ENCODE results near the gene MOSPD3. TPM values are rescaled to one million over a fixed set of nuclear protein-coding genes. Genes with fewer than 3 reads are reported as not detected.

Gene MOSPD3
- total and polyA plus RNA-seq, 2 of the 13 experiments (the other 11 are each of a cell fraction or from before 2014, with no cell fraction given) = 7.6 to 8.8 TPM

- TF ChIP-seq GFI1 (CRISPR knock-in tag; IDR thresholded peaks at IDR 0.05; ENCODE audit: borderline replicate concordance) (no peak; the same call in 1 of the 2 replicates), KDM1A (CRISPR knock-in tag; IDR thresholded peaks at IDR 0.05) (no peak), TCF7L2 (IDR thresholded peaks at IDR 0.05; ENCODE audit: low read depth, low read length) (no peak), SSRP1 (CRISPR knock-in tag; IDR thresholded peaks at IDR 0.05) (no peak), SNAPC2 (CRISPR knock-in tag; IDR thresholded peaks at IDR 0.05) (no peak), RBFOX2 (IDR thresholded peaks at IDR 0.05; ENCODE audit: low read depth, low read length) (no peak), ZFY (CRISPR knock-in tag; IDR thresholded peaks at IDR 0.05) (peak; percentile 26; the same call in 1 of the 2 replicates), XBP1 (CRISPR knock-in tag; IDR thresholded peaks at IDR 0.05) (no peak), ATF7-NPFF (CRISPR knock-in tag; IDR thresholded peaks at IDR 0.05; ENCODE audit: low read depth) (no peak), ZNF232 (CRISPR knock-in tag; IDR thresholded peaks at IDR 0.05; ENCODE audit: borderline replicate concordance) (0 out of 2 replicates have a peak, but pooled peaks have one; percentile 53), TBX2 (CRISPR knock-in tag; IDR thresholded peaks at IDR 0.05; ENCODE audit: borderline replicate concordance) (no peak; the same call in 1 of the 2 replicates), ZNF552 (CRISPR knock-in tag; IDR thresholded peaks at IDR 0.05; ENCODE audit: borderline replicate concordance) (0 out of 2 replicates have a peak, but pooled peaks have one; percentile 31), ZNF747 (CRISPR knock-in tag; IDR thresholded peaks at IDR 0.05; ENCODE audit: borderline replicate concordance) (no peak), CBX5 (CRISPR knock-in tag; IDR thresholded peaks at IDR 0.05; ENCODE audit: borderline replicate concordance) (no peak), SP4 (CRISPR knock-in tag; IDR thresholded peaks at IDR 0.05) (peak; percentile 59; the same call in 1 of the 2 replicates), BCL6 (CRISPR knock-in tag; IDR thresholded peaks at IDR 0.05) (0 out of 2 replicates have a peak, but pooled peaks have one; percentile 47), PATZ1 (CRISPR knock-in tag; IDR thresholded peaks at IDR 0.05) (peak; percentile 99), EP300 (IDR thresholded peaks at IDR 0.05; ENCODE audit: low read depth in 2 of 2, low read length in 2 of 2) (peak in 1 of 2 experiments; percentile 79; a peak in 2 of 4 replicates), EP300 (CRISPR knock-in tag; IDR thresholded peaks at IDR 0.05; ENCODE audit: borderline replicate concordance) (peak; percentile 68; the same call in 1 of the 2 replicates), SRSF1 (optimal IDR thresholded peaks at IDR 0.05; ENCODE audit: low read depth, low read length) (peak; percentile 29), ZNF383 (CRISPR knock-in tag; IDR thresholded peaks at IDR 0.05; ENCODE audit: borderline replicate concordance) (no peak), ZNF776 (CRISPR knock-in tag; IDR thresholded peaks at IDR 0.05) (no peak), ZBTB7B (CRISPR knock-in tag; IDR thresholded peaks at IDR 0.05) (peak; percentile 90), ONECUT2 (CRISPR knock-in tag; IDR thresholded peaks at IDR 0.05) (peak; percentile 85), TBP (CRISPR knock-in tag; IDR thresholded peaks at IDR 0.05) (no peak)
- TF ChIP-seq, protein P1, sequence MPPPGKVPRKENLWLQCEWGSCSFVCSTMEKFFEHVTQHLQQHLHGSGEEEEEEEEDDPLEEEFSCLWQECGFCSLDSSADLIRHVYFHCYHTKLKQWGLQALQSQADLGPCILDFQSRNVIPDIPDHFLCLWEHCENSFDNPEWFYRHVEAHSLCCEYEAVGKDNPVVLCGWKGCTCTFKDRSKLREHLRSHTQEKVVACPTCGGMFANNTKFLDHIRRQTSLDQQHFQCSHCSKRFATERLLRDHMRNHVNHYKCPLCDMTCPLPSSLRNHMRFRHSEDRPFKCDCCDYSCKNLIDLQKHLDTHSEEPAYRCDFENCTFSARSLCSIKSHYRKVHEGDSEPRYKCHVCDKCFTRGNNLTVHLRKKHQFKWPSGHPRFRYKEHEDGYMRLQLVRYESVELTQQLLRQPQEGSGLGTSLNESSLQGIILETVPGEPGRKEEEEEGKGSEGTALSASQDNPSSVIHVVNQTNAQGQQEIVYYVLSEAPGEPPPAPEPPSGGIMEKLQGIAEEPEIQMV (CRISPR knock-in tag; IDR thresholded peaks at IDR 0.05; ENCODE audit: low read depth) = peak; percentile 31; the same call in 1 of the 2 replicates
- TF ChIP-seq, protein P2, sequence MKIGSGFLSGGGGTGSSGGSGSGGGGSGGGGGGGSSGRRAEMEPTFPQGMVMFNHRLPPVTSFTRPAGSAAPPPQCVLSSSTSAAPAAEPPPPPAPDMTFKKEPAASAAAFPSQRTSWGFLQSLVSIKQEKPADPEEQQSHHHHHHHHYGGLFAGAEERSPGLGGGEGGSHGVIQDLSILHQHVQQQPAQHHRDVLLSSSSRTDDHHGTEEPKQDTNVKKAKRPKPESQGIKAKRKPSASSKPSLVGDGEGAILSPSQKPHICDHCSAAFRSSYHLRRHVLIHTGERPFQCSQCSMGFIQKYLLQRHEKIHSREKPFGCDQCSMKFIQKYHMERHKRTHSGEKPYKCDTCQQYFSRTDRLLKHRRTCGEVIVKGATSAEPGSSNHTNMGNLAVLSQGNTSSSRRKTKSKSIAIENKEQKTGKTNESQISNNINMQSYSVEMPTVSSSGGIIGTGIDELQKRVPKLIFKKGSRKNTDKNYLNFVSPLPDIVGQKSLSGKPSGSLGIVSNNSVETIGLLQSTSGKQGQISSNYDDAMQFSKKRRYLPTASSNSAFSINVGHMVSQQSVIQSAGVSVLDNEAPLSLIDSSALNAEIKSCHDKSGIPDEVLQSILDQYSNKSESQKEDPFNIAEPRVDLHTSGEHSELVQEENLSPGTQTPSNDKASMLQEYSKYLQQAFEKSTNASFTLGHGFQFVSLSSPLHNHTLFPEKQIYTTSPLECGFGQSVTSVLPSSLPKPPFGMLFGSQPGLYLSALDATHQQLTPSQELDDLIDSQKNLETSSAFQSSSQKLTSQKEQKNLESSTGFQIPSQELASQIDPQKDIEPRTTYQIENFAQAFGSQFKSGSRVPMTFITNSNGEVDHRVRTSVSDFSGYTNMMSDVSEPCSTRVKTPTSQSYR (CRISPR knock-in tag; IDR thresholded peaks at IDR 0.05; ENCODE audit: borderline replicate concordance) = peak; percentile 95
These were observed 29.1 kb downstream of the MOSPD3 start, which contains the start of gene TFR2 (continued) for GRCh38 chr7:100641463-100641859.
